Natural killer cell (primary cell): Measurements from ENCODE around the gene PHACTR3. TPM values are rescaled to one million over a fixed set of nuclear protein-coding genes. Genes with fewer than 3 reads are reported as not detected.

Source experiments
- ATAC-seq, 3 donors: fragments of 150-1000 bp in 2 of 3; fragments of 200-7000 bp in 1 of 3; cut with Tn5 transposase; 1 replicate in 1 of 3; 2 replicates in 2 of 3; pipeline ENCODE4 v1.10.0; 2021; ENCODE audit warnings: mild to moderate bottlenecking in 2 of 3, moderate library complexity in 2 of 3
- DNase-seq, 2 donors: peaks; one replicate each; pipeline versions ENCODE4 v3.0.0 to v3.0.0-alpha.2; 2013 to 2021; ENCODE audit warnings: mixed read lengths in 1 of 2
- H3K27ac ChIP-seq: one replicate; pipeline ENCODE4 v1.5.1; 2013; ENCODE audit warnings: mild to moderate bottlenecking, low read length
- H3K27me3 ChIP-seq: one replicate; pipeline ENCODE4 v1.6.1; 2013; ENCODE audit warnings: low read length; ENCODE audit not compliant: control insufficient read depth, insufficient read depth
- H3K36me3 ChIP-seq: one replicate; pipeline ENCODE4 v1.6.1; 2013; ENCODE audit warnings: low read length; ENCODE audit not compliant: control insufficient read depth, insufficient read depth
- H3K4me1 ChIP-seq: one replicate; pipeline ENCODE4 v1.6.1; 2013; ENCODE audit warnings: low read length; ENCODE audit not compliant: control insufficient read depth, insufficient read depth
- H3K4me3 ChIP-seq: one replicate; pipeline ENCODE4 v1.5.1; 2013; ENCODE audit warnings: low read length
- H3K9me3 ChIP-seq: one replicate; pipeline ENCODE4 v1.6.1; 2013; ENCODE audit warnings: low read length; ENCODE audit not compliant: control insufficient read depth, insufficient read depth
- H3K27ac Mint-ChIP-seq, 2 donors: one replicate each; pipeline ENCODE4 v1.8.0; 2022; ENCODE audit warnings: mild to moderate bottlenecking in 2 of 2, mixed read lengths in 2 of 2, moderate library complexity in 1 of 2
- H3K27me3 Mint-ChIP-seq, 2 donors: one replicate each; pipeline ENCODE4 v1.8.0; 2022; ENCODE audit warnings: low read depth in 2 of 2, mixed read lengths in 2 of 2
- H3K36me3 Mint-ChIP-seq: one replicate; pipeline ENCODE4 v1.8.0; 2022; ENCODE audit warnings: mixed read lengths
- H3K4me1 Mint-ChIP-seq, 2 donors: one replicate each; pipeline ENCODE4 v1.8.0; 2022; ENCODE audit warnings: mixed read lengths in 2 of 2
- H3K4me3 Mint-ChIP-seq: one replicate; pipeline ENCODE4 v1.8.0; 2022; ENCODE audit warnings: mild to moderate bottlenecking, moderate library complexity, mixed read lengths
- H3K9me3 Mint-ChIP-seq, 2 donors: one replicate each; pipeline ENCODE4 v1.8.0; 2022; ENCODE audit warnings: mixed read lengths in 2 of 2
- CTCF ChIP-seq: fragments of 200-600 bp; IDR thresholded peaks from one replicate; pipeline ENCODE4 v1.8.0; 2022; ENCODE audit warnings: antibody characterized with exemption
- WGBS: methylation state at CpG from one replicate; pipeline ENCODE4 v1.1.7; 2013; ENCODE audit warnings: missing lambda C conversion rate; ENCODE audit not compliant: insufficient coverage; 5-methylcytosine and 5-hydroxymethylcytosine counted together
- intact Hi-C: fragments of 100-400 bp; cut with micrococcal nuclease; formaldehyde crosslinking; loops from one replicate; pipeline ENCODE4 v1.14.2; 2022
- total RNA-seq, 4 donors: library from RNA; stranded (reverse); fragments of 120-200 nt in 1 of 4; gene quantifications; one replicate each; pipeline versions ENCODE4 v1.2.3 to v1.2.4, GENCODE V29; 2013 to 2022

PHACTR3 gene
- total RNA-seq, 3 donors from 2014 or later (not counting 1 experiment from before 2014, with no cell fraction given): not detected

DNA sequence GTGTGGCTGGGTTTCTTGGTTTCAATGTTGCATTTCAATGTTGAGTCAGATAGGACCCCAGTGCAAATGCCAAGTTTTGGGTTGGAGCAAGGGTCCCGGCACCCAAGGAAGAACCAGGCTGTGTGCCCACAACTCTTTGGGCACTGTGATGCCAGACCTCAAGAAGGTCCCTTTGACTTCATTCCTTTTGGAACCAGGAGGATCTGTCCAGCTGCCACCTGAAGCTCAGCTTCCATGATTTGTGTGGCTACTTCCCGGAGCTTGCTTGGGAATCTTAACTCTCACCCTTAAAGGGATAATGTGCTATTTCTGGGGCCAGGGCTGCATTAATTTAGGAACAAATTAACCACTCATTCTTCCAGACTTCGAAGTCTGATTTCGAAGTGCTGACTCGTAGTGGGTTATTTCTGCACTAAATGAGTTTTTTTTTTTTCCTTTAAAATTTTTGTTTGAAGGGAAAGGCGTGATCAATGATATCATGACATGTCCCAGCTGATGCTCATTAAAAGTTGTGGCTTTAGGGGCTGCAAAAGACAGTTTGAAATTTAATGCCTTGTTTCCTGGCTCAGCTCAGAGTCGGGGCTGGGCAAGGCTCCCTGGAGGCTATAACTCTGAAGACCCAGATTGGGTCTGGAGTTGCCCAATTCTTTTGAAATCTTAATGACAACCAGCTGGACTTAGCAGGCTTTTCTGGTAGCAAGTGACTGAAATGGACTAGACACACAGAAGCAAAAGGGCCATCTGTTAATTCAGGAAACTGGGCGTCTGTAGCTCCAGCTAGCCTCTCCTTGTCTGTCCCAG is 24.0 kb upstream of the PHACTR3 start:
- intact Hi-C loops: no loop called here
- no peaks in the 10 kb centered on the region for H3K9me3 ChIP-seq
- no peak for TF ChIP-seq CTCF
- H3K27ac Mint-ChIP-seq: no peak overlapping the region
- DNase-seq: no peak
- H3K4me1 ChIP-seq: no peaks in the 10 kb centered on the region
- peaks cover 12% of the 10 kb centered on the region for H3K27me3 ChIP-seq
- no peaks in the 10 kb centered on the region for H3K9me3 Mint-ChIP-seq
- H3K36me3 ChIP-seq: no peaks in the 10 kb centered on the region
- no peak for ATAC-seq
- no peak overlapping the region for H3K4me3 Mint-ChIP-seq
- H3K4me3 ChIP-seq: no peak overlapping the region
- peaks cover 29 to 34% of the 10 kb centered on the region in 2 donors for H3K27me3 Mint-ChIP-seq
- no peaks in the 10 kb centered on the region for H3K36me3 Mint-ChIP-seq
- no peak overlapping the region for H3K27ac ChIP-seq
- no peaks in the 10 kb centered on the region for H3K4me1 Mint-ChIP-seq
- WGBS: 60% methylated on average over 8 of the region's 8 CpGs

GRCh38 chr20:59580991-59581401 is 23.3 kb upstream of the PHACTR3 start:
- H3K9me3 Mint-ChIP-seq: no peaks in the 10 kb centered on the region
- Histone ChIP-seq H3K4me3 (no peak overlapping the region), H3K27ac (no peak overlapping the region), H3K27me3 (peaks cover 12% of the 10 kb centered on the region), H3K36me3 (no peaks in the 10 kb centered on the region), H3K9me3 (no peaks in the 10 kb centered on the region), H3K4me1 (no peaks in the 10 kb centered on the region)
- no peak for DNase-seq
- intact Hi-C loops: no loop called here
- H3K4me1 Mint-ChIP-seq: no peaks in the 10 kb centered on the region
- no peak for TF ChIP-seq CTCF
- no peak overlapping the region for H3K27ac Mint-ChIP-seq
- no peak overlapping the region for H3K4me3 Mint-ChIP-seq
- WGBS: 80% methylated on average over 9 of the region's 9 CpGs
- ATAC-seq: no peak
- no peaks in the 10 kb centered on the region for H3K36me3 Mint-ChIP-seq
- peaks cover 23 to 29% of the 10 kb centered on the region in 2 donors for H3K27me3 Mint-ChIP-seq

- Histone ChIP-seq H3K36me3 (no peaks in the 10 kb centered on the region), H3K4me1 (no peaks in the 10 kb centered on the region), H3K27me3 (peaks cover 5% of the 10 kb centered on the region), H3K27ac (no peak overlapping the region), H3K4me3 (no peak overlapping the region), H3K9me3 (no peaks in the 10 kb centered on the region)
- H3K4me1 Mint-ChIP-seq: no peaks in the 10 kb centered on the region
- H3K9me3 Mint-ChIP-seq: no peaks in the 10 kb centered on the region
- TF ChIP-seq CTCF: no peak
- 87% methylated on average over 13 of the region's 13 CpGs for WGBS
- ATAC-seq: no peak
- H3K27ac Mint-ChIP-seq: no peak overlapping the region
- no peaks in the 10 kb centered on the region for H3K36me3 Mint-ChIP-seq
- no peak overlapping the region for H3K4me3 Mint-ChIP-seq
- intact Hi-C loops: no loop called here
- H3K27me3 Mint-ChIP-seq: peaks cover 18 to 23% of the 10 kb centered on the region in 2 donors
- no peak for DNase-seq
These were observed 22.2 kb upstream of the PHACTR3 start for GRCh38 chr20:59581993-59582679.
